ENCODE results near the gene CCT6B. TPM values are rescaled to one million over a fixed set of nuclear protein-coding genes. Genes with fewer than 3 reads are reported as not detected.

Gene CCT6B
- total and polyA plus RNA-seq, 2 of the 4 experiments (the other 2 are of a cell fraction): 0.72 to 1.1 TPM

DNA sequence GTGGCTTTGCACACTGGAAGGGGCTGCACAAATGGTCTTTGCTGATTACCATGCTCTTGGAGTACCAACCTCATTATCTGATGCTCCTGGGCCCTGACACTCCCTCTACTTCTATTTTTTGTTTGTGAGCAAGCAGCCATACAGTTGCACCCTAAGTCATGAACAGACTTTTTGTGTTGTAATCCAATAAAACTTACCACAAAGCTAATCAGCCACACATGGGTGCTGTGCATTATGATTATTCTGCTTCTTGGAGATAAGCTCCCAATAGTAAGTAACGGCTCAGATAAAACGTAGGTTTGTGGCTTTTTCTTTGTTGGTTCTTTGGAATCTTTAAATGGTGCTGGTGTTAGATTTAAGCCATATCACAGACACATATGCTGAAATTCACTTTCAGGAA is 76.2 kb downstream of the CCT6B start:
- Histone ChIP-seq H2BK15ac (ENCODE audit: low read depth, low read length) (no peak overlapping the region), H2AK5ac (ENCODE audit: low read depth, low read length) (no peak overlapping the region), H3K14ac (replicated peaks; ENCODE audit: low read depth, low read length) (no peak overlapping the region), H4K5ac (ENCODE audit: low read depth, low read length) (no peak overlapping the region), H3K27ac (ENCODE audit: insufficient read depth, low read length) (no peak overlapping the region), H3K79me1 (ENCODE audit: low read depth in 1 of 2, low read length in 2 of 2) (no peaks in the 10 kb centered on the region), H4K8ac (ENCODE audit: low read depth in 2 of 2, low read length in 2 of 2) (no peak overlapping the region), H3K4me2 (ENCODE audit: low read depth, low read length) (no peak overlapping the region), H3K36me3 (ENCODE audit: control insufficient read depth, insufficient read depth, low read length) (no peaks in the 10 kb centered on the region), H3K23ac (ENCODE audit: low read depth, low read length) (no peak overlapping the region), H2BK5ac (ENCODE audit: low read depth, low read length, poor library complexity, severe bottlenecking) (no peak overlapping the region), H2BK20ac (ENCODE audit: low read depth, low read length) (no peak overlapping the region), H4K91ac (ENCODE audit: insufficient read depth, low read depth, low read length) (no peak overlapping the region), H3K18ac (ENCODE audit: low read depth, low read length) (no peak overlapping the region), H2AK9ac (replicated peaks; ENCODE audit: low read depth, low read length, poor library complexity) (no peak overlapping the region), H3K4ac (ENCODE audit: low read depth, low read length) (no peak overlapping the region), H3K9me3 (ENCODE audit: control insufficient read depth, insufficient read depth, low read length) (no peaks in the 10 kb centered on the region), H2AFZ (replicated peaks; ENCODE audit: low read length, poor library complexity) (no peak overlapping the region), H3K9ac (ENCODE audit: low read depth, low read length) (no peak overlapping the region), H2BK120ac (ENCODE audit: low read depth, low read length) (no peak overlapping the region), H3K9me1 (ENCODE audit: insufficient read depth, low read length) (no peaks in the 10 kb centered on the region), H3K56ac (ENCODE audit: extremely low read depth, insufficient read depth, low read length) (no peak overlapping the region), H4K20me1 (ENCODE audit: insufficient read depth, low read length) (no peaks in the 10 kb centered on the region), H3K27me3 (ENCODE audit: control insufficient read depth, insufficient read depth, low read length) (peaks cover 1% of the 10 kb centered on the region), H3K4me3 (ENCODE audit: insufficient read depth, low read depth, low read length) (no peak overlapping the region), H3K4me1 (ENCODE audit: control insufficient read depth, insufficient read depth, low read length) (no peaks in the 10 kb centered on the region)
- in situ Hi-C loops (cut with MboI; ENCODE audit: low sequenced_read_pairs) (no loop called here), dilution Hi-C loops (cut with HindIII; ENCODE audit: low sequenced_read_pairs, unreplicated experiment) (no loop called here), intact Hi-C loops (cut with micrococcal nuclease) (no loop called here)
- no peak for ATAC-seq (ENCODE audit: low read depth)
- TF ChIP-seq CEBPB (IDR thresholded peaks at IDR 0.05; ENCODE audit: low read depth, low read length) (no peak), SMC3 (IDR thresholded peaks at IDR 0.05; ENCODE audit: low read depth, low read length) (no peak), RAD21 (IDR thresholded peaks at IDR 0.05; ENCODE audit: low read length) (no peak), RCOR1 (IDR thresholded peaks at IDR 0.05; ENCODE audit: insufficient replicate concordance, low read length) (no peak), RFX5 (IDR thresholded peaks at IDR 0.05; ENCODE audit: low read depth, low read length) (no peak), FOS (IDR thresholded peaks at IDR 0.05; ENCODE audit: low read depth, low read length) (no peak), MAFK (IDR thresholded peaks at IDR 0.05; ENCODE audit: low read depth, low read length) (no peak), CHD1 (IDR thresholded peaks at IDR 0.05; ENCODE audit: low read depth, low read length) (no peak)
- TF ChIP-seq, protein P1, sequence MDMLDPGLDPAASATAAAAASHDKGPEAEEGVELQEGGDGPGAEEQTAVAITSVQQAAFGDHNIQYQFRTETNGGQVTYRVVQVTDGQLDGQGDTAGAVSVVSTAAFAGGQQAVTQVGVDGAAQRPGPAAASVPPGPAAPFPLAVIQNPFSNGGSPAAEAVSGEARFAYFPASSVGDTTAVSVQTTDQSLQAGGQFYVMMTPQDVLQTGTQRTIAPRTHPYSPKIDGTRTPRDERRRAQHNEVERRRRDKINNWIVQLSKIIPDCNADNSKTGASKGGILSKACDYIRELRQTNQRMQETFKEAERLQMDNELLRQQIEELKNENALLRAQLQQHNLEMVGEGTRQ (IDR thresholded peaks at IDR 0.05; ENCODE audit: low read depth, low read length): no peak
- TF ChIP-seq, protein P2, sequence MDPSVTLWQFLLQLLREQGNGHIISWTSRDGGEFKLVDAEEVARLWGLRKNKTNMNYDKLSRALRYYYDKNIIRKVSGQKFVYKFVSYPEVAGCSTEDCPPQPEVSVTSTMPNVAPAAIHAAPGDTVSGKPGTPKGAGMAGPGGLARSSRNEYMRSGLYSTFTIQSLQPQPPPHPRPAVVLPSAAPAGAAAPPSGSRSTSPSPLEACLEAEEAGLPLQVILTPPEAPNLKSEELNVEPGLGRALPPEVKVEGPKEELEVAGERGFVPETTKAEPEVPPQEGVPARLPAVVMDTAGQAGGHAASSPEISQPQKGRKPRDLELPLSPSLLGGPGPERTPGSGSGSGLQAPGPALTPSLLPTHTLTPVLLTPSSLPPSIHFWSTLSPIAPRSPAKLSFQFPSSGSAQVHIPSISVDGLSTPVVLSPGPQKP (IDR thresholded peaks at IDR 0.05; ENCODE audit: borderline replicate concordance, low read depth, low read length): no peak
- WGBS, 2 experiments (ENCODE audit: extremely low coverage in 2 of 2, insufficient read length in 1 of 2): no CpG with 5 or more reads among the region's 2 CpGs
- BruUV-seq (replicated peaks): no TSS peak
- DNase-seq: no peak
- POLR2A ChIA-PET (ENCODE audit: unreplicated experiment): no interaction called here
- CTCF ChIA-PET: no interaction called here

All from IMR-90 (cell line).